Stimulated activated naive CD8-positive, alpha-beta T cell treated with anti-CD3 and anti-CD28 coated beads, Interleukin-15, Interleukin-2, amounts not matched to agents 100 U/mL and 50 U/mL, for 24 hours (primary cell): ENCODE data around the gene MYBPC3.

Experiments used
- ATAC-seq: fragments of 150-1000 bp; cut with Tn5 transposase; one replicate; pipeline ENCODE4 v1.10.0; 2021
- DNase-seq: peaks from one replicate; pipeline ENCODE4 v3.0.0; 2021

MYBPC3 gene

DNA sequence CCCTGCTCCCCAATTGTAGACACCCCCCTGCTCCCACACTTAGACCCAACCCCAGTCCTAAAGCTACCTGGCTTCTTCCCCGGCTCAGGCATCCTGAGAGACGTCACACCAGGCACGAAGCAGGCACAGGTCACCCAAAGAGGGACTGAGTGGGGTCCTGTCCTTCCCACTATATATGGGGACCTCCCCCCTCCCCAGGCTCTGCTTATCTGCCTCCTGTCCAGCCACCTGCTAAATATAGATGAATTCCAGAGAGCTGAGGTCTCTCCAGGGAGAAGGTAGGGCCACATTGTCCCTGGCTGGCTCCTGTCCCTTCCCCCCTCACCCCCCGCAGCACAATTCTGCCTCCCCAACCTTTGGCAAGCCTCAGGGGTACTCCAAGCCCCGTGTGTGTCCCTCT is at the start of gene MYBPC3:
MYBPC3 (minus strand) TSS at position 147 of the 400 bp plus-strand sequence; CDS start at position 92, 55 bp downstream.
- DNase-seq (no peak), ATAC-seq (no peak)

DNA sequence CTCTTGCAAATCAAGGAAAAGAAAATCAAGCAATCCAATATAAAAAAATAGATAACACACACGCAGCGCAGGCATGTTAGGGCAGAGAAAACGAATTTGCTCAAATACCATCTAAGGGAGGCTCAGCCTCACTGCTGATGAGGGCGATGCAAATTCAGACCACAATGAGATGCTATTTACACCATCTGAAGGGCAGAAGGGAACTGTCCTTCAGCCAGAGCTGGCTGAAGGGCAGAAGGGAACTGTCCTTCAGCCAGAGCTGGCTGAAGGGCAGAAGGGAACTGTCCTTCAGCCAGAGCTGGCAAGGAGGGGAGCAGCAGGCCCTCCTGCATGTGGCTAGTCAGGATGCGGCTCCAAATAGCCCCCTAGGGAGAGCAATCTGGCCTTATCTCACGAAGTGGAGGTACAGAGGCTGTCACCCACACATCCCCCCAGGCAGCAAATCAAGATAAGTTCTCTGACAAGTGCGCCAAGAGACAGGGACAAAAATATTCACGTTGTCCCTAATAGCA is 48.3 kb upstream of the MYBPC3 start:
- DNase-seq (no peak), ATAC-seq (no peak)

DNA sequence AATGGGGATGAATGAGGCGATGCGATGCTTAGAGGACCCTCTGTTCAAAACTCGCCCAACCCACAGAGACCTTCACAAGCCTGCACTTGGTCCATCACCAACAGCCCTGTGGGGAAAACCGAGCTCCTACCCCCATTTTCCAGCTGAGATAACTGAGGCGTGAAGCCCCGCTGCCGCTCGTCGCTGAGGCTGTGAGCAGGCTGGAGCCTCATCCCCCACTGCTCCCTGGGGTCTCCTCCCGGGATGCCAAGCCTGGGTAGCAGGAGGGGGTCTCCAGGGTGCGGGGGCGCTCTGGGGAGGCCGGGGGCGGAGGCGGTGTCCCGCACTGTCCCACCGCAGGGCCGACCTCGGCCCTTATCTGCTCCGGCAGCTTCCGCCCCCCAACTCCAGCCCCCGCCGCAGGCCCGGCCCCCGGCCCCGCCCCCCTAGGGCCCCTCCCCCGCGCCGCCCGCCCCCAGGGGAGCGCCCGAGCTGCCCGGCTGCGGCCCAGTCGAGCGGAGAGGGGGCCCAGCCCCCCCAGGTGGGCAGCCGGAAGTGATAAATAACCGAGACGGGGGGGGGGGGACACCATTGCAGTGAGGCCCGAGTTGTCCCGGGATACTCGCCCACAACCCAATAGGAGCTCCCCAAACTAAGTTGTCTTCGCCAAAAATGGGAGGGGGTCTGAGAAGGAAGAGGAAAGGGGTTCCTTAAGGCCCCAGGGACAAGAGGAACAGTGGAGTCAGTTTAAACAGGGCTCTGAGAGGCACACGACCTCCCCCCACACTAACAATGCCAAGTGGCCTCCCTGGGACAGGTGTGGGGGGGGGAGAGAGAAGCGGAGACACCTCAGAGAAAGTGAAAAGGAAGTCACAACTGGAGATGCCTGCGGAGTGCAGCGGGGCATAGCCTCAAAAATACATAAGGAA is 47.6 kb upstream of the MYBPC3 start:
- no peak for DNase-seq

DNA sequence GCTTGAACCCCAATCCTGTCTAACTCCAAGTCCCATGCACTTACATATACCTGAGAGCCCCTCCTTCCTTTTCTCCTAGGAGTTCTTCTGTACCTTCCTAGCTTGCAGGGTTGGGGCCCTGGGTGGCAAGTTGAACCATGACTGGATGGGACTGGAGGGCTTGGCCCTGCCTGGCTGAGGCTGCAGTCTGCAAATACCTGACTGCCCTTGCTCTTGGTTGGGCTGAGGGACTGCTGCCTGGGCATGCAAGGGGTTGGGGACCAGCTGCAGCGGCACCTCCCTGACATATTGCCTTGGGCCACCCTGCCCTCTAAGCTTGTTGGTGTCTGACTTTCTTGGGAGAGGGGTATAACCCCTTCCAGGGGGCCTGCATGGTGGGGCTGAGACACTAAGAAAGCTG is 46.0 kb upstream of the MYBPC3 start:
- DNase-seq, result no peak
- ATAC-seq, result no peak

More for the DNA sequence above, 47.6 kb upstream of the MYBPC3 start:
- ATAC-seq, result peak; percentile 61

DNA sequence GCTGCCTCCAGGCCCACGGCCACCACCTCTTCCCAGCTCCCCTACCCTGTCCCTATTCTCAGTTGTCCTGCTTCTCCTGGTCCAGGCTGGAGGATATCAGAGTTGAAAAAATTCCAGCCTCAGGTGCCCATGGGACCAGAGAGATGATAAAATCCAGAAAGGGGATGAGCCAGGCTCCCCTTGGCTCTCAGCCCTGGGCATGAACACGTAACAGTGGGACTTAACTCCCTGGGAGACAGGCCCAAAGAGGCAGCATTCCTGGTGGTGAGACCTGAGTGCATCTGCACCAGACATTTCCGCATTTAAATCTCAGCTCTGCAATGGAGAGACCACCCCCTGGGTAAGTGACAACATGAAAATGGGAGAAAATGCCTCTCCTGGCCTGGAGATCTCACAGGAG is 45.5 kb upstream of the MYBPC3 start:
- no peak for DNase-seq
- no peak for ATAC-seq

DNA sequence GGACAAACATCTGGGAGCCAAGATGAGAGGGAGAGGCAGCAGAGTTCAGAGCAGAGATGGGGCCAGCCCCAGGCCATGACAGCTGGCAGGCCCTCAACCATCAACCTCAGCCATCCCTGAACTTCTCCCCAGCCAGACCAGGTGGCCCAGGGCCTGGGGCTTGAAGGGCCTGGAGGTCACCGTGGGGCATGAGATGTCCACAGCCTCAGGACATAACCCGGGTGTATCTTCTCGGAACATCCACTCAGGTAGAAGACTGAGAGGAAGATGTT is 43.5 kb upstream of the MYBPC3 start:
- no peak for ATAC-seq
- peak; percentile 7 for DNase-seq

DNA sequence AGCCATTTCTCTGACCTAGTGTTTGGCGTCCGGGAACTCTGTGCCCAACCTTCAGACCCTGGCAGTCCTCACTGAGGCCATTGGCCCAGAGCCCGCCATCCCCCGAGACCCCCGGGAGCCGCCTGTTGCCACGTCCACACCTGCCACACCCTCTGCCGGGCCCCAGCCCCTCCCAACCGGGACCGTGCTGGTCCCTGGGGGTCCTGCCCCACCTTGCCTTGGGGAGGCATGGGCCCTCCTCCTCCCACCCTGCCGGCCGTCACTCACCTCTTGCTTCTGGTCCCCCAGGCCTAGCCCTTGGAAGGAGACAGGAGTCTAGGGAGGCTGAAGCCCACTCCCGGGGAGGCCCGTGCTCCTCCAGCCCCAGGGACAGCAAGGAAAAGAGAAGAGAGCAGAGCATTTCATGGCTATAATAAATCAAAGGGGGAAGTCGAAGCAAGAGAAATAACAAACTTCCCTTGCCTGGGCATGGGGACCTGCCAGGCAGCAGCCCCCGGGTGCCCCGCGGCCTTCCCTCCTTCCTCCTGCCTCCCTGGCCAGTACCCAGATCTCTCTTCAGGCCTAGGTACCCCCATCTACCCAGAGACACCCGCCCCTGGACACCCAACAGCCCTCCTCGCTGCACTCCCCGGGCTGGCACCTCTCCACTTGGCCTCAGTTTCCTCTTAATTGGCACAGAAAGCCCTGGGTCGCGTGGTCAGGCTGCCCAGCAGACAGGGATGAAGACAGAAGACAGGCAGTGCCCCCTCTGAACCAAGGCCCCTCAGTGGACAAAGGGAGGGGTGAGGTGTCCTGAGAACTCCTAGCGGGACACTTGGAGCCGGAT is 42.9 kb upstream of the MYBPC3 start:
- no peak for ATAC-seq
- DNase-seq, result no peak

DNA sequence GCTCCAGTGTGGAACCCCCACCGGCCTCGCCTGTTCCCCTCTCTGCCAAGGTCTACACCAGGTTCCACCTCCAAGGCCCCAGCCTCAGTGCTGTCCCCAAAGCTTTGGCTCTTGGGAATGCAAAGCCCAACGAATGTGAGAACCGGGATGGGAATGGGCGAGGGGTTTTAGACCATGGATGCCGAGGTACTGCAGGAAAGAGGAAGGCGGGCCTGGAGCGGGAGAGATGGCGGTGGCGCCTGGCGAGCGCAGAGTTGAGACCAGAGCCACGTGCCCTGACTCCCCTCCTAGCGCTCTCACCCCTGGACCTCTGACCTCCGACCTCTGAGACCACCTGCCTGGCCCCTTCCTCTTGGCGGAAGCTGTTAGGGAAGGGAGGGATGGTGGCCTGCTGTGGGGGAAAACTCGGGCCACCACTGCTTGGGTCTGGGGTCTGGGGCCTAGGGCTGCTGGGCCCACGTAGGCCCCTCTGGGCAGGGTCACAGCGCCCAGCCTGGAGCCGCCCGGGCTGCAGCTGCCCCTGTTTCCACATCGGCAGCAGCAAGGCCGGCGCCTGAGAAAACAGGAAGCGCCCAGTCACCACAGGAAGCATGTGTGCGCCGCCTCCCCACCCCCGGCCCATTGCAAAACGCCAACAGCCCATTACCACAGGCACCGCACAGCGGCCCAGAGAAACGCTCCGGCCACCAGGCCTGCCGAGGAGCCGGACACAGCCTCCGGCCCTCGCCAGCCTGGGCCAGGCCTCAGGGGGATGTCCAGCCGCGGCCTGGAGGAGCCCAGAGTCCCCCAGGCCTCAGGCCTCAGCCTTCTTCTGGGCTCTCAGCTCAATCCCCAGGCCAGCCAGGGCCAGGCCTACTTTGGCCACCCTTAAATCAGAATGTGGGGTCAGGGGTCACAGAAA is 42.1 kb upstream of the MYBPC3 start:
- DNase-seq (peak; percentile 65), ATAC-seq (peak; percentile 73)

DNA sequence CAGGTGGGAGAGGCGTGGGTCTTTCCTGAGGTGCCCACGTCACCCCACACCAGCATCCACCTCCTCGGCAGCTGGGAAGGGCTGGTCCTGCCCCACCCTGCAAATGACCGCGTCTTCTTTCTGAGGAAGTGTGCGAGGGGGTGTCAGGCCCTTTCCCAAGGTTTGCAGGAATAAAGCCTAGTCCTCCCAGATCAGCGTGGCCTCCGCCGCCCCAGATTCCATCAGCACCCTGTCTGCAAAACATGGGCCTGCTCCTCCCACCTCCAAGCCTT is 41.5 kb upstream of the MYBPC3 start:
- DNase-seq, result no peak
- no peak for ATAC-seq

DNA sequence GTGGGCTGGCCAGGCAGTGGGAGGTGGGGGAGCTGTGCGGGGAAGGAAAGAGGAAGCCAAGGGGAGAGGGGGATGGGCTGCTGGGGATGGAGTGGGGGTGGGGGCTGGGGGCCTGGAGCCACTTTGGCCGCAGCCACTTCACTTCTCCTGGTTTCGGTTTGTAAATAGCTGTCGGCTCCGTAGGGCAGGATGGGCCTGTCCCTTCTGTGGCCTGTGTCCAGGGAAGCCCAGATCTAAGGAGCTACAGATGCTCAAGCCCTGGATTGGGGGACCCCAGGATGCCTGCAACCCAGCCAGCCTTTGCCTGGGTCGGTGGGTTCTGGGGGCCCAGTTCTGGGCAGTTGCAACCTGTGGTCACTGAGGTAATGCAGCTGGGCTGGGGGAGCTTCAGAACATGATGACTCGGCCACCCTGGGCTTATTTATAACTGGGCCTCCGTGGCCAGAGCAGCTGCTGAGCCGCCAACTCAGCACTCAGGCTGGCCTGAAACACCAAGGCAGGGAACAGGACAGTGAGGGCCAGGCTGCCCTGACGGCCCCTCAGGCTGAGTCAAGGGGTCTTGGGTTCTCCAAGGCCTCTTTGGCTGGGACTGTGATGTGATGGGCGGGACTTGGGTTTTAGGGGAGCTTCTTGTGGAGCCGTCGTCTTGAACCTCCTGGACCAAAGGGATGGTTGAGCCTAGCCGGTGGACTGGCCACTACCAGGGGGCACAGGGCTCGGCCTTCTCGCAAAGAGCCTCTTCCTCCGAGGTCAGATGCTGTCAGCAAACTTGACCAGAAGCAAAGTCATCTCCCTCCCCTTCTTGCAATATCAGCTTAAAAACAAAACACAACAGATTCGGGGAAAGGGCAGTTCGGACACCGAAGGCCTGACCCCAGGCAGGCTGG is 40.9 kb upstream of the MYBPC3 start:
- no peak for ATAC-seq
- no peak for DNase-seq

DNA sequence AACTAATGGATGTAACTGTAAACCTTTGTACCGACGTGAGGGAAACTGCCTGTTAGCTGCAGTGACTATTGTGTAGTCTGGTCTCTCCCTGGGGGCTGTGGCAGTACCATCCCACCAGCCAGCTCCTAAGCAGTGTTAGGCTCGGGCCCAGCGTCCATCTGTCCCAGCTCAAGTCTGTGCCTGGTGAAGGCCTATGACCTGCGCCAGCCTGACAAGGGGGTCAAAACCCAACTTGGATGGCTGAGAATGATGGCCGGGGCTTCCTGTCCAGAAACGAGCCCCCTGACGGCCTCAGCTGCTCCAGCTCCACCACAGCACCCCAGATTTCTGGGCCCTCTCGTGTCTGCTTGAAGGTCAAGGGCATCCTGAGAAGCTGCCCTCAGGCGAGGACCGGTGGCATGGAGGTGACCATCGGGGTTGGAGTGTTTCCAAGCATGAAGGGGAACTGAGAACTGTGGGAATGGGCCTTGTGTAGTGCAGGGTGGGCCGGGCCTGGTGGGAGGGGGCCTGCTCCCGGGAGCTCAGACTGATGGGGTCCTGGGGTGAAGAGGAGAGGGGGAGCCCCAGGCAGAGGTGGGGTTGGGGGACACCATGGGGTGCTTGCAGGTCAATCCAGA is 40.2 kb upstream of the MYBPC3 start:
- ATAC-seq, result no peak
- DNase-seq, result no peak

DNA sequence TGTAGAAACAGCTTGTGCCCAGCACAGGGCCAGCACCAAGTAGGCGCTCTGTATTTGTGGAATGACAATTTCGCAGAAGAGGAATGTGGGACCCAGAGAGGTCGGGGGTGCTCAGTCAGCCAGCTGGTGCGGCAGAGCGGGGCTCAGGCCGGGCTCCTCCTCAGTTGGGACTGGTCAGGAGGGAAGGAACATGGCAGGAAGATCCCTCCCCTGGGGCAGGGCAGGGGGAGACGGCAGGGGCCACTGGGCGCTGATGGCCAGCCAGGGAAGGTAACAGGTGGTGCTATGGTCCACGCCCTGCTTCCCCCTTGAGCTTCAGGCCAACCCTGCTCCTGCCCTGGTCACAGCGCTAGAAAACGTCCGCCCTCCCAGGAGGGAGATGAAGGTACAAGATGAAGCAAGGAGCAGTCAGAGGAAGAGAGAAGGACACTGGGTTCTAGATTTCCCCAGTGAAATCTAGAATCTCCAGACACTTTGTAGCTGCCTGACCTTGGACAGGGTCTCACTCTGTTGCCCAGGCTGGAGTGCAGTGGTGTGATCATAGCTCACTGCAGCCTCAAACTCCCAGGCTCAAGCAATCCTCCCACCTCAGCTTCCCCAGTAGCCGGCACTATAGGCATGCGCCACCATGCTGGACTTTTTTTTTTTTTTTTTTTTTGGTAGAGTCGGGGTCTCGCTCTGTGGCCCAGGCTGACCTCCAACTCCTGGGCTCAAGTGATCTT is 39.4 kb upstream of the MYBPC3 start:
- no peak for ATAC-seq

DNA sequence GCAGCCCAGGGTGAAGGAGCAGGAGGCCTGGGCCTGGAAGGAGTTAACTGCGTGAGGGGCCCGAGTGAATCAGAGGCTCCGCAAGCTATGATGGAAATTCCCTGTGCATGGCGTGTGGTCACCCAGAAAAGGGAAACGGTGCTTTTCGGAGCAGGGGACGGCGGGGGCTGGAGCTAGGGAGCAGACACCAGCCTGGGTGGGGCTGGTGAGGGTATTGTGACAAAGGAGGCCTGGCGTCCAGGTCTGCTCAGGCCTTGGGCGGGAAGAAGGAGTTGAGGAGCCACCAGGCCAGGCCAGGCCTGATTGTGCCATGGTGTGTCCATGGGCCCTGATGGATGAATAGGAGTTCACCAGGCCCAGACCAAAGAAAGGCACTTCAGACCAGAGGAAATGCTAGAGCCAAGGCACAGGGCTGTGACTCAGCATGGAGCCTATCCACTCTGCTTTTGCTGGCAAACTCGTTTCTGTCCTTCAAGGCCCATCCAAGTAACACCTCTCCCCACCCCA is 38.6 kb upstream of the MYBPC3 start:
- DNase-seq (no peak), ATAC-seq (no peak)

More for the DNA sequence above, 39.4 kb upstream of the MYBPC3 start:
- no peak for DNase-seq

DNA sequence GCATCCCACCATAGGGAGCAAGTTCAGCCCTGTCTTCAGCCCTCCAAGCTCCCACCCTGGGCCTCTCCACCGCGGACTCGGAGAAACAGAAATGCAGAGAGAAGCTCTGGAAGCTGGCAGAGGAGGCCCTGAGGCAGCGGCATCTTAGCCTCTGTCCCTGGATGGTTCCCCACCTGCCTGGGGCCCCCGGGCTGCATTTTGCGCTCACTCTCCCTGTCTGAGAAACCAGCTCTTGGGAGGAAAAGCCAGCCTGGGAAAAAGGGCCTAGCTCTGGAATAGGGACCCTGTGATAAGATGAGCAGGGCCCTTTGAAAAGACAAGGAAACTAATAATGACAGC is 37.9 kb upstream of the MYBPC3 start:
- ATAC-seq (no peak), DNase-seq (no peak)

DNA sequence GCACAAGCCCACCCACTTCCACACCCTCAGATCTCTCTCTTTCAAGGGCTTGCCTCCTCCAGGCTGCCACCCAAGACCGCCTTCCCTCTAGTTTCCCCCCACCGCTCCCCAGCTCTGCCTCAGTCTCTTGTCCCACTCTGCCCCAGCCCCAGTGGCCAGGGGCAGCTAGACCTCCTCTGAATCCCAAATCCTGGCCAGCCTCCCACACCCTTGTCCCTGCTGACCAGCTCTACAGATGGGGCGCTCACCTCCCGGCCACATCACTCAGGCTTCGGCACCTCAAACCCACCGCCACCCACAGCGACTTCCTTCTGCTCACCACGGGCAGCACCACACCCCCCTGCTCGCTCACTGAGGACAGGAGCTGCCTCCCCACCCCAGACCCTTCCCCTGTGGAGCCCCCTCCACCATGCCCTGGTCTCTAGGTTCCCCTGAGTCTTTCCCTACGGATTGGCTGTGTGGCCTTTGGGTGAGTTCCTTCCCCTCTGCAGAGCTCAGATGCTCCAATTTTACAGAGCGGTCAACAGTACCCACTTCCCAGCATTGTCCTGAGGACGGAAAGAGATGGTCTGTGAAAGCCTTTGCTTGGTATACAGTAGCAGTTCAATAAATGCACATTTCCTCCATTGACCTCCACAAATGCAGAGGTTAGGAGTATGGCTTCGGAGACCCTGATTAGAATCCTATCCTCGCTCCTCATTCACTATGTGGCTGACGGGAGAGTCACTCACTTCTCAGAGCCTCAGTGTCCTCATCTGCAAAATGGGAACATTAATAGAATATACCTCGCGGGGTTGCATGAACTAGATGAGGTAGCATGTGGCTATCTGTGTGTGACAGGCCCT is 37.3 kb upstream of the MYBPC3 start:
- DNase-seq (no peak), ATAC-seq (no peak)

DNA sequence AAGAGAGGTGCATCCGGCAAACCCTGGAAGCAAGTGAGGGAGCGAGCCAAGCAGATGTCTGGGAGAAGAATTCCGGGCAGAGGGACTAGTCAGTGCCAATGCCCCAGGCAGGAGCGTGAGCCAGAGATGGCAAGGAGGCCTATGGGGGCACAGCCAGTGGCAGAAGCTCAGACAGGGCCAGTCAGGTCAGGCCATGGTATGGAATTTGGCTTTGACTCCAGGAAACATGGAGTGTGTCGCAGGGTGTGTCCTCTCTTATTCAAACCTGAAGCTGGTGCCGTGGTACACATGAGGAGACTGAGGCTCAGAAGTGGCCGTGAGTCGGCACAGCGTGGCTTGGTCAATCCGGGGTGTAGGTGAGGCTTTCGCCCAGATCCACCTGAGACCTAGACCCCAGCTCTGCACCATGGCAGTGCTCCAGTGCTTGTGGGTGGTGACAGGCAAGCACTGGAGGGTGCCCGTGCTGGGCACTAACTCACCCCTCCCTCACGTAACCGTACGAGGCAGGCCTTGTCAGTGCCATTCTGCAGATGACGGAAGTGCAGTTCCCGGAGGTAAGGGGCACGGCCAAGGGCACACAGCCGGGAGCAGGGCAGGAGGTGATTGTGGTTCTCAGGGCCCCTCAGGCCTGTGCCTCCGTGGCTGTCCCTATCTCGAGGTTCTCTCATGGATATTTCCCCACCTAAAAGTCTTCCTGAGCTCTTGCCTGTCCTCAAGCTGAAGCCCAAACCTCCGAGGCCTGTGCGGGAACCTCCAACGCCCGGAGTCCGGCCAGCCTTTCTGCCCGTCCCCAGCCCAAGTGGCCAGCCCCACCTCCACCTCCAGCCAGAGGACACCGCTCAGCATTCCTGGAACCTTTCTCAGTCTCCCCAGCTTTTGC is 36.4 kb upstream of the MYBPC3 start:
- no peak for DNase-seq
- no peak for ATAC-seq

DNA sequence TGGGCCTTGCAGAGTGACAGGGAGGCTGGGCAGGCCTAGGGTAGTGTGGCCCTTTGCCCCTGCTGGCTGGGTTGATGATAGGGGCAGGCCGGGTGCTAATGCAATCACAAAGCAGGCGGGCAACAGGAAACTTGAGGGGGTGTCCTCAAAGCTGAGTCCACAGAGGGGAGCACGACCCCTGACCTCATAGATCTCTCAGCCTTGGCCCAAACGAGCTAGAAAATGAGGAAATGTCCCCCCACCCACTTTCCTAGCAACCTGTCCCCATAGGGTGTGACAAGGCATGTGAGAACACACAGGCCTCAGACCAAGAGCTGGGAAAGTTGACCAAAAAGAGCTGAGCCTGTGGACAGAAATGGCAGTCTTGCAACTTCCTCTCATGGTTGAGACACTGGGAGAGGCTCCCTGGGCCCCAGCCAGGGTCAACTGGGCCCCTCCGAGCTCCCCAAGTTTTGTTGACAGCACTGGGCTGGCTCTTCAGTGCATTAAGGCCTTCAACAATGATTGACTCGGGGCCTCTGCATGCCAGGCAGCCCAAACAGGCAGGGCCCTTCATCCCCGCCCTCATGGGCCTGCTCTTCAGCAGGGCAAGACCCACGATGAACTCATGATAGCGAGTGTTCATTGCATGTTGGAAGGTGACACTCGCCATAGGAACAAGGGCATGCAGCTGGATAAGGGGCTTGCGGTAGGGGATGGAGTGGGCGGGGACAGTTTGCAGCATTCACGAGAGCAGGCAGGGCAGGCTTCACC is 35.6 kb upstream of the MYBPC3 start:
- DNase-seq, result no peak
- ATAC-seq, result peak; percentile 41
